ENCODE data around the gene RBFOX2.

- TF ChIP-seq CTCF (IDR thresholded peaks at IDR 0.05) = no peak
- no peak for TF ChIP-seq POLR2A (IDR thresholded peaks at IDR 0.05)
These were observed 114.3 kb downstream of the RBFOX2 start for GRCh38 chr22:35914357-35914664.

Data from tibial nerve (tissue), 3 donors.